PFSK-1 (cell line): ENCODE data around the gene CUL7.

ENCODE experiments used
- POLR2AphosphoS5 ChIP-seq: IDR thresholded peaks from 2 replicates; pipeline ENCODE4 v1.6.1; 2012; ENCODE audit warnings: low read depth, mild to moderate bottlenecking, control low read depth, low read length, moderate library complexity
- REST ChIP-seq, 2 experiments: IDR thresholded peaks; 2 replicates each; pipeline versions ENCODE4 v1.6.1 to v1.8.0; 2011 to 2012; ENCODE audit warnings: low read depth in 2 of 2, low read length in 2 of 2, control low read depth in 1 of 2, inconsistent platforms in 1 of 2, mild to moderate bottlenecking in 1 of 2, moderate library complexity in 1 of 2; ENCODE audit not compliant: insufficient read depth in 1 of 2
- TAF1 ChIP-seq: IDR thresholded peaks from 2 replicates; pipeline ENCODE4 v1.6.1; 2012; ENCODE audit warnings: low read length, control low read depth, borderline replicate concordance; ENCODE audit not compliant: insufficient read depth

DNA sequence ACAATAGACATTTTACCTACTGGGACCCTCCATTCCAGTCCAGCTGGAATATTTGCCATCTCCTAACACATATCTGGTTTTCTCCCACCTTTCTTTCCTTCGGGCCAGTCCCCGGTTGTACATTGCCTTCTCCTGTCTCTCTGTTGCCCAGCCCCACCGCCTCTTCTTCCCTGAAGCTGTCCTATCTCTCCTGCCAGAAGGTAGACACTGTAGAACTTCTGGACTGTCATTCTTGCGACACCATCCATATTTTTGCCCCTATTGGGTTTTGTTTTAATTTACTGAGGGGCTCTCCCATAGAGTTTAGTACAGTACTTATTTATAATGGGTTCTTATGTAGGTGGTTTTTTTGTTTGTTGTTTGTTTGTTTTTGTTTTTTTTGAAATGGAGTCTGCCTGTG is 27.4 kb upstream of the CUL7 start:
- TF ChIP-seq TAF1 (no peak), REST (IDR thresholded peaks at IDR 0.05; ENCODE audit: insufficient read depth in 1 of 2, low read depth in 2 of 2, low read length in 2 of 2) (no peak), POLR2AphosphoS5 (no peak)
